ENCODE data around the gene MAPKAPK2. TPM values are rescaled to one million over a fixed set of nuclear protein-coding genes. Genes with fewer than 3 reads are reported as not detected.

MAPKAPK2 gene
- total RNA-seq, 1 donor from 2014 or later = 93.8 TPM

GRCh38 chr1:206768472-206769303 is 84.0 kb downstream of the MAPKAPK2 start:
- Mint-ChIP-seq H3K9me3 (ENCODE audit: unreplicated experiment) (no peaks in the 10 kb centered on the region), H3K27ac (ENCODE audit: unreplicated experiment) (no peak overlapping the region), H3K36me3 (ENCODE audit: unreplicated experiment) (no peaks in the 10 kb centered on the region), H3K4me1 (ENCODE audit: low read depth, unreplicated experiment) (peaks cover 6% of the 10 kb centered on the region), H3K4me3 (ENCODE audit: unreplicated experiment) (no peak overlapping the region), H3K27me3 (ENCODE audit: unreplicated experiment) (peaks cover 2% of the 10 kb centered on the region)
- TF ChIP-seq CTCF (IDR thresholded peaks at IDR 0.05; ENCODE audit: partially characterized antibody, unreplicated experiment) = no peak
- DNase-seq = no peak

- no peaks in the 10 kb centered on the region for H3K9me3 Mint-ChIP-seq (ENCODE audit: unreplicated experiment)
- no peak overlapping the region for H3K4me3 Mint-ChIP-seq (ENCODE audit: unreplicated experiment)
- H3K36me3 Mint-ChIP-seq (ENCODE audit: unreplicated experiment) = no peaks in the 10 kb centered on the region
- H3K4me1 Mint-ChIP-seq (ENCODE audit: low read depth, unreplicated experiment) = peaks cover 6% of the 10 kb centered on the region
- no peak overlapping the region for H3K27ac Mint-ChIP-seq (ENCODE audit: unreplicated experiment)
- no peak for DNase-seq
- peaks cover 2% of the 10 kb centered on the region for H3K27me3 Mint-ChIP-seq (ENCODE audit: unreplicated experiment)
- TF ChIP-seq CTCF (IDR thresholded peaks at IDR 0.05; ENCODE audit: partially characterized antibody, unreplicated experiment) = no peak
These were observed 84.6 kb downstream of the MAPKAPK2 start for GRCh38 chr1:206769304-206769731.

- H3K27ac Mint-ChIP-seq (ENCODE audit: unreplicated experiment) = no peak within 1 kb of the TSS
- no peaks in the 10 kb centered on the region for H3K9me3 Mint-ChIP-seq (ENCODE audit: unreplicated experiment)
- TF ChIP-seq CTCF (IDR thresholded peaks at IDR 0.05; ENCODE audit: partially characterized antibody, unreplicated experiment) = no peak
- H3K4me3 Mint-ChIP-seq (ENCODE audit: unreplicated experiment) = no peak within 1 kb of the TSS
- H3K36me3 Mint-ChIP-seq (ENCODE audit: unreplicated experiment) = no peaks in the 10 kb centered on the region
- H3K4me1 Mint-ChIP-seq (ENCODE audit: low read depth, unreplicated experiment) = peaks cover 6% of the 10 kb centered on the region
- peaks cover 3% of the 10 kb centered on the region for H3K27me3 Mint-ChIP-seq (ENCODE audit: unreplicated experiment)
- DNase-seq = no peak
These were observed 86.0 kb downstream of the MAPKAPK2 start, which contains the start of gene IL19 for GRCh38 chr1:206770531-206771337. TSS of gene IL19 (plus strand) at chr1:206770773. CDS start at chr1:206836663, 65,890 bp downstream.

- H3K9me3 Mint-ChIP-seq (ENCODE audit: unreplicated experiment) = no peaks in the 10 kb centered on the region
- no peak for TF ChIP-seq CTCF (IDR thresholded peaks at IDR 0.05; ENCODE audit: partially characterized antibody, unreplicated experiment)
- peaks cover 6% of the 10 kb centered on the region for H3K4me1 Mint-ChIP-seq (ENCODE audit: low read depth, unreplicated experiment)
- peaks cover 3% of the 10 kb centered on the region for H3K27me3 Mint-ChIP-seq (ENCODE audit: unreplicated experiment)
- no peak overlapping the region for H3K4me3 Mint-ChIP-seq (ENCODE audit: unreplicated experiment)
- no peaks in the 10 kb centered on the region for H3K36me3 Mint-ChIP-seq (ENCODE audit: unreplicated experiment)
- H3K27ac Mint-ChIP-seq (ENCODE audit: unreplicated experiment) = no peak overlapping the region
- DNase-seq = no peak
These were observed 86.6 kb downstream of the MAPKAPK2 start for GRCh38 chr1:206771338-206771692.

Measured in glutamatergic neuron (in vitro differentiated cells).